ENCODE results near the gene KMT2E. TPM values are rescaled to one million over a fixed set of nuclear protein-coding genes. Genes with fewer than 3 reads are reported as not detected.

Gene KMT2E
- total RNA-seq, 1 donor from 2014 or later: 72.4 TPM

GRCh38 chr7:105126436-105126975, 112.5 kb downstream of the KMT2E start:
- no peak for DNase-seq (ENCODE audit: low spot score)

GRCh38 chr7:105127179-105127578, 113.2 kb downstream of the KMT2E start:
- DNase-seq (ENCODE audit: low spot score): no peak

- DNase-seq (ENCODE audit: low spot score): no peak
Measured at GRCh38 chr7:105130048-105130447, 116.0 kb downstream of the KMT2E start.

- DNase-seq (ENCODE audit: low spot score): no peak
Measured at GRCh38 chr7:105130580-105130979, 116.6 kb downstream of the KMT2E start.

GRCh38 chr7:105131033-105131656, 117.1 kb downstream of the KMT2E start:
- no peak for DNase-seq (ENCODE audit: low spot score)

GRCh38 chr7:105131890-105132289, 117.9 kb downstream of the KMT2E start:
- no peak for DNase-seq (ENCODE audit: low spot score)

GRCh38 chr7:105132335-105132734, 118.3 kb downstream of the KMT2E start:
- no peak for DNase-seq (ENCODE audit: low spot score)

- DNase-seq (ENCODE audit: low spot score): no peak
Measured at GRCh38 chr7:105132835-105133234, 118.8 kb downstream of the KMT2E start.

GRCh38 chr7:105133358-105133757, 119.4 kb downstream of the KMT2E start:
- no peak for DNase-seq (ENCODE audit: low spot score)

- DNase-seq (ENCODE audit: low spot score): no peak
Measured at GRCh38 chr7:105133986-105134655, 120.1 kb downstream of the KMT2E start.

GRCh38 chr7:105136221-105136620, 122.2 kb downstream of the KMT2E start:
- DNase-seq (ENCODE audit: low spot score): no peak

GRCh38 chr7:105137898-105138297, 123.9 kb downstream of the KMT2E start:
- DNase-seq (ENCODE audit: low spot score): no peak

- DNase-seq (ENCODE audit: low spot score): no peak
Measured at GRCh38 chr7:105139381-105139780, 125.4 kb downstream of the KMT2E start.

- DNase-seq (ENCODE audit: low spot score): no peak
Measured at GRCh38 chr7:105141068-105141467, 127.1 kb downstream of the KMT2E start.

GRCh38 chr7:105149827-105150226, 135.8 kb downstream of the KMT2E start:
- no peak for DNase-seq (ENCODE audit: low spot score)

GRCh38 chr7:105151152-105151551, 137.1 kb downstream of the KMT2E start:
- DNase-seq (ENCODE audit: low spot score): no peak

GRCh38 chr7:105153531-105153930, 139.5 kb downstream of the KMT2E start:
- DNase-seq (ENCODE audit: low spot score): no peak

GRCh38 chr7:105154084-105154483, 140.1 kb downstream of the KMT2E start:
- DNase-seq (ENCODE audit: low spot score): no peak

GRCh38 chr7:105156731-105157130, 142.7 kb downstream of the KMT2E start:
- no peak for DNase-seq (ENCODE audit: low spot score)

- DNase-seq (ENCODE audit: low spot score): no peak
Measured at GRCh38 chr7:105157278-105157677, 143.3 kb downstream of the KMT2E start.

GRCh38 chr7:105161366-105161765, 147.4 kb downstream of the KMT2E start:
- no peak for DNase-seq (ENCODE audit: low spot score)

Data from mesenteric fat pad (tissue), 1 donor.